ENCODE data around the gene CLDN1. TPM values are rescaled to one million over a fixed set of nuclear protein-coding genes. Genes with fewer than 3 reads are reported as not detected.
A peak's percentile ranks its signal among the peaks of the same experiment; 100 is the strongest.

CLDN1 gene
- total RNA-seq, 3 donors from 2014 or later, result 0.43 to 2.1 (median 0.66) TPM

DNA sequence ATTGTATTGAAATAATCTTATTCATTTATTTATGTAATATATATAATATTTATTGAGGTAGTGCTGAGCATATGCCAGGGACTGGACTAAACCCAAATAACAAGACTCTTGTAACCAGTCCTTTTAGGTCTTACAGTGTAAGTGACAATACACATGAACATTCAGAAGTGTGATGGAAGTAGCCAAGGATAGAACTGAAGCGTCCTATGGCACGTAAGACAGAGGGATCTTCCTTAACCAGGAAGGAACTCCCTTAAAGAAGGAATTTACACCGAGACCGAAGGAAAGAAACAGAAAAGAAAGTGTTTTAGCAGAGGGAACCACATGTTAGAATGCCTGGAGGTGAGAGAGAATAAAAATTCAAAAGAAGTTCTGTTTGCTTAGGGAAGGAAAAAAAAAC is 23.6 kb upstream of the CLDN1 start:
- H3K36me3 Mint-ChIP-seq (ENCODE audit: insufficient read depth), result no peaks in the 10 kb centered on the region
- no peaks in the 10 kb centered on the region for H3K9me3 Mint-ChIP-seq
- peaks cover 5% of the 10 kb centered on the region for H3K27me3 Mint-ChIP-seq (ENCODE audit: low read depth)
- no peak for DNase-seq
- no peak for ATAC-seq
- no peak overlapping the region for H3K4me3 Mint-ChIP-seq
- no peaks in the 10 kb centered on the region for H3K4me1 Mint-ChIP-seq (ENCODE audit: low read depth)

DNA sequence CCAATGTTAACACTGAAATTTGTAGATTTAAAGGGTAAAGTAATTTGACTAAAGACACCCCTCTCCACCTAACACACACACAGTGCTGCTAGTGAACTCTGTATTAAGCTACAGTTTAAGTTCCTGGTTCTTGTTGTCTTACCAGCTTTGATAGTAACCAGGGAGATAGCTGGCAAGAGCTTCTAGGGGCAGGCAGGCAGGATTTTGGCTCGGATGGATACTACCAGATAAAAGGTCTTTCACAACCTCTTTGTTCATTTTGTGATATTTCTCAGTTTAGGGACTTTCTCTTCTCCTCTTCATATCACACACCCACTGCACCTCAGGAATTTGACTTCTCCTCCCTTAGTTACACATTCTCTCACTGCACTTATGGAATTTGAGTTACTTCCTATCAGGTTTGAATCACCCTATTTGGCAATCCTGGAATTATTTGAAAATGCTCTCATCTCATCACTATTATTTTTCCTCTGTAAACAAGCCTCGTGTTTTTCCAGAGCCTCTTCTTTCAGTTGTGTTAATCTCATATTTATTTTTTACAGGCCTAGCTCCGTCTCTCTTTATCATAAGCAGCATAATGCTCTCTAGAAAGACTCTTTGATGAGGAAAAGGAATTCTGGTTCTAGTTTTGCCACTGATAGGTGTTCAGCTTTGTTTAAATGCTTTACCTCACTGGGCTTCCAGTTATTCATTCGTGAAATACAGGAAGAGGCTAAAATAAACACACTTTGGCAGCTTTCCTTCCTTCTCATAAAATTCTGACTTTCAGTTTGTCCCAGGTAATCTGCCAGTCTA is 23.0 kb upstream of the CLDN1 start:
- DNase-seq, result no peak
- Mint-ChIP-seq H3K4me3 (no peak overlapping the region), H3K27me3 (ENCODE audit: low read depth) (peaks cover 3% of the 10 kb centered on the region), H3K36me3 (ENCODE audit: insufficient read depth) (no peaks in the 10 kb centered on the region), H3K4me1 (ENCODE audit: low read depth) (no peaks in the 10 kb centered on the region), H3K9me3 (peaks cover 3% of the 10 kb centered on the region)
- no peak for ATAC-seq

DNA sequence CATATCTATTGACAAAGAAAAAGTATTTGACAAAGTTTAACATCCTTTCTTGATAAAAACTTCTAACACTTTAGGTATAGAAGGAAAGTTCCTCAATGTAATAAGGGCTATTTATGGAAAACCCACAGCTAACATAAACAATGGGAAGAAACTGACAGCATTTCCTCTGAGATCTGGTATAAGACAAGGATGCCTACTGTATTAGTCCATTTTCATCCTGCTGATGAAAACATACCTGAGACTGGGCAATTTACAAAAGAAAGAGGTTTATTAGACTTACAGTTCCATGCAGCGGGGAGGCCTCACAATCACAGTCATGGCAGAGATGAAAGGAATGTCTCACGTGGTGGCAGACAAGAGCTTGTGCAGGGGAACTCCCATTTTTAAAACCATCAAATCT is 17.8 kb upstream of the CLDN1 start:
- DNase-seq (no peak), ATAC-seq (peak in 1 of 2 donors; percentile 43)
- no peaks in the 10 kb centered on the region for H3K4me1 Mint-ChIP-seq (ENCODE audit: low read depth)
- H3K27me3 Mint-ChIP-seq (ENCODE audit: low read depth), result no peaks in the 10 kb centered on the region
- H3K36me3 Mint-ChIP-seq (ENCODE audit: insufficient read depth), result no peaks in the 10 kb centered on the region
- H3K9me3 Mint-ChIP-seq, result peaks cover 3% of the 10 kb centered on the region
- H3K4me3 Mint-ChIP-seq, result no peak overlapping the region

GRCh38 chr3:190339130-190339529 is 16.9 kb upstream of the CLDN1 start:
- Mint-ChIP-seq H3K9me3 (peaks cover 3% of the 10 kb centered on the region), H3K27me3 (ENCODE audit: low read depth) (no peaks in the 10 kb centered on the region), H3K4me3 (no peak overlapping the region), H3K4me1 (ENCODE audit: low read depth) (no peaks in the 10 kb centered on the region), H3K36me3 (ENCODE audit: insufficient read depth) (no peaks in the 10 kb centered on the region)
- DNase-seq, result no peak
- no peak for ATAC-seq

DNA sequence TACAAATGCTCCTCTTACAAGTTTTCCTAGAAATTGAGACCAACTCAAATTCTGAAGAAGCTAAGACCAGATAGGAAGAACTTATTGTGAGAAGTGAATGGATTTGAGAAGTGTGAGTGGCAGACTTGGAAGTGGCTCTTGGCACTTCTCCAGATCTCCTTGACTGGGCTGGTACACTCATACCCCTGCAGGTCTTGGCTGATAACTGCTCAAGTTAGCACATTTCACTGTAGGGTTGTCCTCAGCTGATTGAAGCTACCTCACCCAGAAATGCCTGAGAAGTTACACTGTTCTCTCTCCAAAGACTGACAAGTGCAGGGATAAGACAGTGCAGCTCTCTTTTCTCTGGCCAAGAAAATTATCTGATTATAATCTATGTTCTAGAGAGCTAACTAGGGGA is 16.5 kb upstream of the CLDN1 start:
- no peaks in the 10 kb centered on the region for H3K27me3 Mint-ChIP-seq (ENCODE audit: low read depth)
- DNase-seq (no peak), ATAC-seq (no peak)
- peaks cover 3% of the 10 kb centered on the region for H3K9me3 Mint-ChIP-seq
- no peaks in the 10 kb centered on the region for H3K36me3 Mint-ChIP-seq (ENCODE audit: insufficient read depth)
- no peaks in the 10 kb centered on the region for H3K4me1 Mint-ChIP-seq (ENCODE audit: low read depth)
- H3K4me3 Mint-ChIP-seq, result no peak overlapping the region

GRCh38 chr3:190337301-190337700 is 15.1 kb upstream of the CLDN1 start:
- DNase-seq, result no peak
- Mint-ChIP-seq H3K4me1 (ENCODE audit: low read depth) (no peaks in the 10 kb centered on the region), H3K9me3 (peaks cover 3% of the 10 kb centered on the region), H3K4me3 (no peak overlapping the region), H3K27me3 (ENCODE audit: low read depth) (peaks cover 3% of the 10 kb centered on the region), H3K36me3 (ENCODE audit: insufficient read depth) (no peaks in the 10 kb centered on the region)
- no peak for ATAC-seq

GRCh38 chr3:190336516-190337189 is 14.4 kb upstream of the CLDN1 start:
- H3K9me3 Mint-ChIP-seq, result peaks cover 3% of the 10 kb centered on the region
- peaks cover 6% of the 10 kb centered on the region for H3K27me3 Mint-ChIP-seq (ENCODE audit: low read depth)
- H3K4me1 Mint-ChIP-seq (ENCODE audit: low read depth), result no peaks in the 10 kb centered on the region
- no peaks in the 10 kb centered on the region for H3K36me3 Mint-ChIP-seq (ENCODE audit: insufficient read depth)
- no peak overlapping the region for H3K4me3 Mint-ChIP-seq
- ATAC-seq (no peak), DNase-seq (no peak)

GRCh38 chr3:190333961-190334360 is 11.7 kb upstream of the CLDN1 start:
- H3K9me3 Mint-ChIP-seq, result no peaks in the 10 kb centered on the region
- H3K36me3 Mint-ChIP-seq (ENCODE audit: insufficient read depth), result no peaks in the 10 kb centered on the region
- ATAC-seq, result no peak
- no peaks in the 10 kb centered on the region for H3K4me1 Mint-ChIP-seq (ENCODE audit: low read depth)
- no peak overlapping the region for H3K4me3 Mint-ChIP-seq
- H3K27me3 Mint-ChIP-seq (ENCODE audit: low read depth), result peaks cover 6% of the 10 kb centered on the region
- no peak for DNase-seq

- DNase-seq (no peak), ATAC-seq (no peak)
- H3K4me1 Mint-ChIP-seq (ENCODE audit: low read depth), result no peaks in the 10 kb centered on the region
- H3K9me3 Mint-ChIP-seq, result no peaks in the 10 kb centered on the region
- H3K4me3 Mint-ChIP-seq, result no peak overlapping the region
- H3K36me3 Mint-ChIP-seq (ENCODE audit: insufficient read depth), result no peaks in the 10 kb centered on the region
- peaks cover 14% of the 10 kb centered on the region for H3K27me3 Mint-ChIP-seq (ENCODE audit: low read depth)
Observed at GRCh38 chr3:190330936-190331734, 8.9 kb upstream of the CLDN1 start.

GRCh38 chr3:190326930-190327329 is 4.7 kb upstream of the CLDN1 start:
- Mint-ChIP-seq H3K36me3 (ENCODE audit: insufficient read depth) (no peaks in the 10 kb centered on the region), H3K4me1 (ENCODE audit: low read depth) (peaks cover 11% of the 10 kb centered on the region), H3K27me3 (ENCODE audit: low read depth) (peaks cover 23% of the 10 kb centered on the region), H3K9me3 (no peaks in the 10 kb centered on the region), H3K4me3 (no peak overlapping the region)
- ATAC-seq, result no peak
- DNase-seq, result no peak

DNA sequence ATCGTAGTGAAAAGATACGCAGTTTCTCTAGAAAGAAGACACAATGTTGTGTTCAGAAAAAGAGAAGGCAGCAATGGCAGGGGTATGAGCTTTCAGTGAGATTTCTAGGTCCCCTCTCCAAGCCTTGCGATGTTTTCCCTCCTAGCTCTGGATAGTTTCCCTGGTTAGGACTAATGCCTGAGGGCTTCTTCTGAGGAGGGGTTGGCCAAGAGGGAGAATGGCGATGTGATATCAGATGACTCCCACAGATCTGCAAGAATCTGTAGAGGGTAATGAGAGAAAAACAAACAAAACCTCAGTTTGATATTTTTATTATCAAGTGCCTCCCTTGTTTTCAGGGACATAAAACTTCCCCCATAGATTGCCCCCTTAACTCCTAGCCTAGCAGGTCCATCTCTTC is 4.1 kb upstream of the CLDN1 start:
- Mint-ChIP-seq H3K36me3 (ENCODE audit: insufficient read depth) (no peaks in the 10 kb centered on the region), H3K9me3 (no peaks in the 10 kb centered on the region), H3K27me3 (ENCODE audit: low read depth) (peaks cover 27% of the 10 kb centered on the region)

DNA sequence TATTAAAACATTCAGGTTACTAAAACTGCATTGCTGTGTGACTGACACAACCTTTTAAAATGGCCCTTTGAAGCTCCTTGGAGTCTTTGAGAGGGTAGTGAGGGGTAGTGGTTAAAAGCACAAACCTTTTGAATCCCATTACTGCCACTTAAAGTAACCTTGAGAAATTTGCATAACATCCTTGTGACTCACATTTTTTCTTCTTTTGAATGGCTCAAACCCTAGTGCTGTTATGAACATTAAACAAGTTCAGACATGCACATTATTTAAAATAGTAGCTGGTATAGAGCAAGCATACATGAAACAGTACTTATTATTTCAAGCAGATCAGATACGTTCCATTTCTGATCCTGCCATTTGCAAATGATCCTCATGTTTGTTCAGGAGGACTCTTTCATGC is 3.7 kb upstream of the CLDN1 start:
- Mint-ChIP-seq H3K27me3 (ENCODE audit: low read depth) (peaks cover 30% of the 10 kb centered on the region), H3K9me3 (no peaks in the 10 kb centered on the region), H3K36me3 (ENCODE audit: insufficient read depth) (no peaks in the 10 kb centered on the region), H3K4me3 (no peak overlapping the region), H3K4me1 (ENCODE audit: low read depth) (peaks cover 16% of the 10 kb centered on the region)
- peak; percentile 23 to 24 for ATAC-seq
- DNase-seq, result no peak

More for the DNA sequence above, 4.1 kb upstream of the CLDN1 start:
- Mint-ChIP-seq H3K4me1 (ENCODE audit: low read depth) (peaks cover 14% of the 10 kb centered on the region), H3K4me3 (no peak overlapping the region)
- no peak for ATAC-seq
- DNase-seq, result no peak

DNA sequence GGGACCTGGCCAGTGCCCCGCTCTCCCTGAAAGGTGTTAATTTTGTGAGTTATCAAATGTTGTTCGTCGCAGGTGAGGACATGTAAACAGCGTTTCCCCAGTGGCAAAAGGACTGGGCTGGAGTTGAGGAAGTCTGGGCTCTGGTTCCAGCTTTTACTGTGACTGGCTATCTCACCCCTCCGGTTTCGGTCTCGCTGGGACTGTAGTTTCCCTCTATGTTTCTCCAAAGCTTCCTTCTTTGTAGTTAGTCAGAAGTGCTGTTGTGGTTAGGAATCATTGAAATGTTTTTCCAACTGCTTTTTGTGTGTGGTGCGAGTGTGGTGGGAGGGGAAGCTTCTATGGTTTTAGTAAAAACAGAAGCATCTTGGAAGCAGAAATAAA is 990 bp upstream of the CLDN1 start:
- Mint-ChIP-seq H3K4me3 (peak overlapping the region; percentile 67), H3K9me3 (no peaks in the 10 kb centered on the region), H3K4me1 (ENCODE audit: low read depth) (peaks cover 33% of the 10 kb centered on the region), H3K36me3 (ENCODE audit: insufficient read depth) (no peaks in the 10 kb centered on the region), H3K27me3 (ENCODE audit: low read depth) (peaks cover 31% of the 10 kb centered on the region)
- no peak for ATAC-seq
- DNase-seq, result no peak

DNA sequence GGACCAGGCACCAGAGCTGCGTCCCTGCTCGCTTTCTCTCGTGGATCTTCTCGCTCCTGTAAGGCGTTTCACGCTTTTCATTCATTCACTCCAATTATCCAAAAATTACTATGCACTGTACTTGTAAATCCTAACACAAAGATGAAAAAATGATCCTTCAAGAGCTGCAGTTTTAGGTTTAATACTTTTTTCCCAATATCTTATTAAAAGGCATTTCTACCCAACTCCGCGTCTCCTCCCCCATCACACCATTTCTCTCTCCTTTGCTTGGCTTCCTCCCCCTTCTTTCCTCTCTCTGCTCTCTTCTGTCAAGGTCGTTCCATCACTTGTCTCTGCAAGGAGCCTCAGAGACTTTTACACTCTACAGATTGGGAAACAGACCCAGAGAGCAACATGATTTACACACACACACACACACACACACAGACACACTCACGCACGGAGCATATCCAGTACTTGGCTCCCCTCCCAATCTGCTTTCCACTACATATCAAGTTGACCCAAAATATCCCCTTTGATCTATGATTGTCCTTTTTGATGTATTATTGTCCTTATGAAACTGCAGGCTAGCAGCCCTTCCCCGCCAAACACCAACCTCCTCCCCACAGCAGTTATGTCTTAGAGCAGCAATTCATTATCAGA is 479 bp upstream of the CLDN1 start:
- H3K27me3 Mint-ChIP-seq (ENCODE audit: low read depth), result peaks cover 31% of the 10 kb centered on the region
- DNase-seq (no peak), ATAC-seq (no peak)
- H3K4me1 Mint-ChIP-seq (ENCODE audit: low read depth), result peaks cover 37% of the 10 kb centered on the region
- peak overlapping the region; percentile 67 for H3K4me3 Mint-ChIP-seq
- H3K9me3 Mint-ChIP-seq, result no peaks in the 10 kb centered on the region
- H3K36me3 Mint-ChIP-seq (ENCODE audit: insufficient read depth), result no peaks in the 10 kb centered on the region

Measured in activated T-cell treated with anti-CD3 and anti-CD28 coated beads, Interleukin-2, amount 50 U/mL, for 4 hours (primary cell).